ENCODE data around the gene GOLIM4.

GOLIM4 gene

DNA sequence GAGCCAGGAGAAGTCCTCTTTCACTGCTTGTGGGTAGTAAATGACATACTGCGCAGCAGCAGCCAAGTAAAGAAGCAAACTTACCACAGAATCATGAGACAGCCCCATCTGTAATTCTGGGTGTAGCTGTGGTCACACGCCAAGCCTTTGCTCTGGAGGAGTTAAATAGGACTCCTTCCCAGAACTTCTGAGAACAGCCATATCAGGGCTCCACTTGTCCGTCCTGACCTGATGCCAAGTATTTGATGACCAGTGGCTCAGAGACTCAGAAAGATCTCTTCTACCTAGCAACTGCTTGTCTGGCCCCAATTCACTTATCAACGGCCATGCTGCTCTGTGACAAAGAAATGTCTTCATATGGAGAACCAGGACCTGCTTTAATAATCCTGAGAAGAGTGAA is 20.6 kb upstream of the GOLIM4 start:
- H3K4me1 Mint-ChIP-seq, result no peaks in the 10 kb centered on the region
- DNase-seq (ENCODE audit: low spot score in 2 of 2), result no peak
- no peak overlapping the region for H3K27ac Mint-ChIP-seq

GRCh38 chr3:168113848-168114247 is 18.1 kb upstream of the GOLIM4 start:
- no peak for DNase-seq (ENCODE audit: low spot score in 2 of 2)
- no peak overlapping the region for H3K27ac Mint-ChIP-seq
- no peaks in the 10 kb centered on the region for H3K36me3 Mint-ChIP-seq
- H3K4me1 Mint-ChIP-seq, result no peaks in the 10 kb centered on the region
- no peak overlapping the region for H3K4me3 Mint-ChIP-seq
- ATAC-seq, result no peak
- no peaks in the 10 kb centered on the region for H3K9me3 Mint-ChIP-seq

More for the DNA sequence above, 20.6 kb upstream of the GOLIM4 start:
- H3K36me3 Mint-ChIP-seq, result no peaks in the 10 kb centered on the region
- no peaks in the 10 kb centered on the region for H3K9me3 Mint-ChIP-seq
- no peak for ATAC-seq
- no peak overlapping the region for H3K4me3 Mint-ChIP-seq

- Mint-ChIP-seq H3K36me3 (no peaks in the 10 kb centered on the region), H3K4me3 (no peak overlapping the region), H3K27ac (no peak overlapping the region), H3K9me3 (no peaks in the 10 kb centered on the region), H3K4me1 (no peaks in the 10 kb centered on the region)
- ATAC-seq (no peak), DNase-seq (ENCODE audit: low spot score in 2 of 2) (no peak)
Measured at GRCh38 chr3:168112894-168113293, 17.2 kb upstream of the GOLIM4 start.

DNA sequence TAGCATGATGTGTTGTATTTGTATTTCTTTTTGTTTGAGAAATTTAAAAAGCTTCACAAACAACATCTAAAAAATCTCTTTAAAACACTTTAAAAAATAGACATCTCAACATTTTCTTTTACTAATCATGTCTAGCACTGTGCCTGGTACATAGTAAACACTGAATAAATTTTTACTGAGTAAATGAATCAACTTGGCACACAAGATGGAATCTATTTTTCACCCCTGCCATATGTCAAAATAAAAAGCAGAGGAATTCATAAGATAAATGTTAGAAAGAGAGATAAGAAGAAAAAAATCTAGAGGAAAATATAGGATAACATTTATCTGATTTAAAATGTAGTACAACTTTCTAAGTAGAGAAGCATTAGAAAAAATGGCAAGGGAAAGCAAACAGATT is 8.6 kb upstream of the GOLIM4 start:
- peaks cover 4% of the 10 kb centered on the region for H3K9me3 Mint-ChIP-seq
- no peaks in the 10 kb centered on the region for H3K36me3 Mint-ChIP-seq
- DNase-seq (ENCODE audit: low spot score in 2 of 2), result no peak
- H3K4me3 Mint-ChIP-seq, result no peak overlapping the region
- H3K27ac Mint-ChIP-seq, result no peak overlapping the region
- no peaks in the 10 kb centered on the region for H3K4me1 Mint-ChIP-seq
- no peak for ATAC-seq

DNA sequence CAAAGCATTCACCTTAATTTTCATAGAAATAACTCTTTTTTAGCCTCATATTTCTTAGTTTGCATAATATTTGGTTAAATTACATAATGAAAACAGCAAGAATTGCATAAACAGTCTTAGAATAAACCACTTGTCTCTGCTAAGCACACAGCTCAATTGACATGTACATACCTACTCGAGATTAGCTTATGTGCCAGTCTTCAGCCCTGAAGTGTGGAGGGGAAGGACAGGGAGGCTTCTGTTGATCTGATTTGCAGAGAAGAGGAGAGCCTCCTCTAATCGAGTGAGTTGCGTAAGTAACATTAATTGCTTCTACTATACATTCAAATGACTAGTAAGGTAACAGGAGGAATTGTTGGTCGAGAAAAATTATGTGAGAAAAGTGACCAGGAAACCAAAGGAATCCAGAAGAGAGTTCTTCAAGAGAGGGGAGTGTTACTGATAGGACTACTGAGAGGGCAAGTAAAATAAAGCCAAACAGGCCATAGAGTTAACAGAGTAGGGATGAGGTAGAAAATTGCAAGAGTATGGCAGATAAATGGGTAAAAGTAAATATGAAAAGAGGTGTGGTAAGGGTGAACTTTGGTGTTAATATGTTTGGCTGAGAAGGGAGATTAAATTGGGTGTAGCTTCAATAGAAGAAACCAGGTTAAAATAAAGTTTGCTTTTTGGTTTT is 7.1 kb upstream of the GOLIM4 start:
- Mint-ChIP-seq H3K4me3 (no peak overlapping the region), H3K4me1 (no peaks in the 10 kb centered on the region), H3K27ac (no peak overlapping the region), H3K36me3 (no peaks in the 10 kb centered on the region), H3K9me3 (peaks cover 4% of the 10 kb centered on the region)
- no peak for DNase-seq (ENCODE audit: low spot score in 2 of 2)
- no peak for ATAC-seq

- Mint-ChIP-seq H3K4me3 (no peak overlapping the region), H3K9me3 (no peaks in the 10 kb centered on the region), H3K4me1 (no peaks in the 10 kb centered on the region), H3K27ac (no peak overlapping the region), H3K36me3 (no peaks in the 10 kb centered on the region)
- DNase-seq (ENCODE audit: low spot score in 2 of 2), result no peak
- no peak for ATAC-seq
Measured at GRCh38 chr3:168100777-168101492, 5.2 kb upstream of the GOLIM4 start.

DNA sequence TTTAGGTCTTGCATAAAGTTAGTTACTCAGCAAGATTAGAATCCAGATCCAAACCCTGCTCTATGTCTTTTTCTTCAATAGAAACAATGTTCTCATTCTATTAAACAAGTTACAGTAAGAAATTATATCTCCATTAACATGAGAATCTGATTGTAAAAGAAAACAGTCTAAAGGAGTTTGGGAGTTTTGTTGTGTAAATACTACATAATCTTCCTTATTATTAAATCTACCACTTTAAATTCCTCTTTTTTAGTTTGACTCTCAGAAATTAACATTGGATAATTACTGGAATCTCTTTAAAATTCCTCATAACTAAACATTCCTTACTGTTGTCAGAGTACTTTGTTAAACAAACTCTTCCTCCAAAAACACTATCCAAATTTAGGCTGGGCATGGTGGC is 1.7 kb upstream of the GOLIM4 start:
- H3K36me3 Mint-ChIP-seq, result no peaks in the 10 kb centered on the region
- no peaks in the 10 kb centered on the region for H3K9me3 Mint-ChIP-seq
- ATAC-seq (no peak), DNase-seq (ENCODE audit: low spot score in 2 of 2) (no peak)
- peaks cover 4% of the 10 kb centered on the region for H3K4me1 Mint-ChIP-seq
- no peak overlapping the region for H3K4me3 Mint-ChIP-seq
- no peak overlapping the region for H3K27ac Mint-ChIP-seq

DNA sequence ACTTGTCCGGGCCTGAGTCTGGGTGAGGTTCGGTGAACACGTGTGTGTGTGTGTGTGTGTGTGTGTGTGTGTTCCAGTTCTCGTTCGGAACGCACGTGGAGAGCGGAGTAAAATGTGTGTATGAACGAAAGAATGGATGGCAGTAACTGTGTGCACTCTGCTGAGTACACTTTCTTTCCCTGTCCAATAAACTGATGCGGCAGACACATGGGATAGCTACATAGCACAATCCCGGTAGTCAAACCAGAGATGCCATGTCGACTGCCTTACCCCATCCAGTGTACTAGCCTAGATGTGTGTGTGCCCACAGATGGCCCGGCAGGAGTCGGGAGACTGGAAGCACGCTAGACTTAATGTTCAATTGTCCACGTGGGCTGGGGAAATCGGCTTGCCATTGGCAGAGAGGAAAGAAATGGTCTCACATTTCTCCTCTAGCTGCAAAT is 507 bp upstream of the GOLIM4 start:
- peaks cover 4% of the 10 kb centered on the region for H3K4me1 Mint-ChIP-seq
- ATAC-seq, result peak; percentile 2
- H3K4me3 Mint-ChIP-seq, result peak overlapping the region; percentile 78
- H3K9me3 Mint-ChIP-seq, result no peaks in the 10 kb centered on the region
- no peaks in the 10 kb centered on the region for H3K36me3 Mint-ChIP-seq
- H3K27ac Mint-ChIP-seq, result peak overlapping the region; percentile 78
- DNase-seq (ENCODE audit: low spot score in 2 of 2), result peak; percentile 4 to 50

GRCh38 chr3:168094877-168095610 is 680 bp downstream of the GOLIM4 start:
- H3K9me3 Mint-ChIP-seq, result no peaks in the 10 kb centered on the region
- peaks cover 4% of the 10 kb centered on the region for H3K4me1 Mint-ChIP-seq
- H3K27ac Mint-ChIP-seq, result peak overlapping the region; percentile 78
- peak overlapping the region; percentile 78 for H3K4me3 Mint-ChIP-seq
- peak; percentile 24 to 65 for DNase-seq (ENCODE audit: low spot score in 2 of 2)
- peak; percentile 62 for ATAC-seq
- no peaks in the 10 kb centered on the region for H3K36me3 Mint-ChIP-seq

GRCh38 chr3:168094580-168094876 is 1.2 kb downstream of the GOLIM4 start:
- H3K27ac Mint-ChIP-seq, result peak overlapping the region; percentile 17
- no peak for DNase-seq (ENCODE audit: low spot score in 2 of 2)

DNA sequence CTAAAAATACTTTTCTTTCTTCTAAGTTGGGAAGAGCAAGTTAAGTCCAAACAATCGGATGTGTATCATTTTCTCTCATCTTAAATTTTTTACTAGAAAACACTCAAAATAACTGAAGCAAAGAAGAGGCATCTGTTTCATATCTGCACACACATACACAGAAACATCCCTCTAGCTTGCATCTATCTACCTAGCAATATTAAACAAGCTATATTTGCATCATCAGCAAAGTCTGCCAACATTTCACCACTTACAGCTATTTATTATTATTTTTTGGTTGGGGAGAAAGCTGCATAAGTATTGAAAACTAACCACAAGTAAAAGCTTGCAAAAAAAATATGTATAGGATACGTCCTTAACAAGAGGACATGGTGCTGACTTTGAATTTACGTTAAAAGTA is 1.9 kb downstream of the GOLIM4 start:
- DNase-seq (ENCODE audit: low spot score in 2 of 2), result no peak
- no peaks in the 10 kb centered on the region for H3K36me3 Mint-ChIP-seq
- H3K9me3 Mint-ChIP-seq, result no peaks in the 10 kb centered on the region
- no peak overlapping the region for H3K27ac Mint-ChIP-seq
- no peak for ATAC-seq
- H3K4me3 Mint-ChIP-seq, result peak overlapping the region; percentile 78
- peaks cover 5% of the 10 kb centered on the region for H3K4me1 Mint-ChIP-seq

More at GRCh38 chr3:168094580-168094876, 1.2 kb downstream of the GOLIM4 start:
- H3K4me3 Mint-ChIP-seq, result peak overlapping the region; percentile 78
- no peaks in the 10 kb centered on the region for H3K9me3 Mint-ChIP-seq
- H3K36me3 Mint-ChIP-seq, result no peaks in the 10 kb centered on the region
- ATAC-seq, result no peak
- peaks cover 4% of the 10 kb centered on the region for H3K4me1 Mint-ChIP-seq

DNA sequence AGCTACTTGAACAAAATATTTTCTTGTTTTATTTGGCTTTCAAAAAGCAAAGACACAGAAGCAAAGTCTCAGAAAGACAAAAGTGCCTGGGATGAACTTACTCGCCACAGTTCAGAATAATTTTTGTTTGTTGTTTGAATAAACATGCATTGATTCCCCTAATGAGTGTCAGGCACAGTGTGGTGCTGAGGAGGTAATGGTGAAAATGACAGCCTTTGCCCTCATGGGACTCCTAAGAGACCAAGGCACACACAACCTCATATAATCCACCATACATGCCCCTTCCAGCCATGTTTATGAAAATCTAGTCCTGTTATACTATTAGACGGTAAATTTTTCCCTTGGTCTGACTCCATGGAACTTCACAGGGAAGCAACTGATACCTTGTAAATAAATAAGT is 2.5 kb downstream of the GOLIM4 start:
- ATAC-seq, result no peak
- no peak overlapping the region for H3K27ac Mint-ChIP-seq
- peak overlapping the region; percentile 78 for H3K4me3 Mint-ChIP-seq
- peaks cover 11% of the 10 kb centered on the region for H3K4me1 Mint-ChIP-seq
- no peaks in the 10 kb centered on the region for H3K9me3 Mint-ChIP-seq
- DNase-seq (ENCODE audit: low spot score in 2 of 2), result no peak
- no peaks in the 10 kb centered on the region for H3K36me3 Mint-ChIP-seq

DNA sequence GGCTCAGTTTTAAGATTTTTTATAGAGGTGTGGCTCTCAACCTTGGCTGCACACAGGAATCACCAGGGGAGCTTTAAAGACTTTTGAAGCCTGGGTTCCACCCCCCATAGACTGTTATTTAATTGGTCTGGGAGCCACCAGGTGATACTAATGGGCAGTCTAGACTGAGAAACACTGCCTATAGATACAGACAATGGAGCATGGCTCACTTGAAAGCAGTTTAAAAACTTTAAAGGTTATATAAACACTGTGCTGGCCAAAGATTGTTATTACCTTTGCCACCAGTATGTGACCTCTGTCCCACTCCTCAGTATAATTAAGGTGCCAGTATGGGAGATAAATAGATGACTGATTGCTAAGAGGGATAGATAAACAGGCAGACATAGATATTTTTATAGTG is 3.8 kb downstream of the GOLIM4 start:
- H3K27ac Mint-ChIP-seq, result no peak overlapping the region
- DNase-seq (ENCODE audit: low spot score in 2 of 2), result no peak
- no peak overlapping the region for H3K4me3 Mint-ChIP-seq
- no peaks in the 10 kb centered on the region for H3K36me3 Mint-ChIP-seq
- ATAC-seq, result no peak
- H3K4me1 Mint-ChIP-seq, result peaks cover 12% of the 10 kb centered on the region
- H3K9me3 Mint-ChIP-seq, result no peaks in the 10 kb centered on the region

DNA sequence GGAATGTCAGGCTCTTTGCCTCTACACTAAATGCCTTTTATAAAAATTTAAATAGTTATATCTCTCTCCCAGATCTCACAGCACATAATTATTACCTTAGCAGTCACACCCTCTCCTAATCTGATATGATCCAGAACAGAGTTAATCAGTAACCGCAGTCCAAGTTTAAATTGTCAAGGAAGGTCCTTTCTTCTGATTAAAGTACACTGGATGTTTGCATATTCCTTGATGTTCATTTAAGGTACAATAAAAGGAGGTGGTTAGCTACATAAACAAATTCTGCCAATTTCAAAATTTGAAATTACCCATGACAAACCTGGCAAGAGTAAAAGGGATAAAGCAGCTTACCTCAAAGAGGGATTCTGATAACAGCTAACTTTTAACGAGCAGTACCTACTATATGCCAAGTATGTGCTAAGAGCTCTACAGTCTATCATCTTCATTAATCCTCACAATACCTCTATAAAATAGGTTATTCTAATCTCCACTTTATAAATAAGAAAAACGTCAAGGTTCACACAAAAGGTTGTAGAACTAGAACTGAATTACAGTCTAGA is 4.3 kb downstream of the GOLIM4 start:
- Mint-ChIP-seq H3K9me3 (no peaks in the 10 kb centered on the region), H3K27ac (no peak overlapping the region), H3K36me3 (no peaks in the 10 kb centered on the region), H3K4me1 (peaks cover 12% of the 10 kb centered on the region), H3K4me3 (no peak overlapping the region)
- ATAC-seq (no peak), DNase-seq (ENCODE audit: low spot score in 2 of 2) (no peak)

DNA sequence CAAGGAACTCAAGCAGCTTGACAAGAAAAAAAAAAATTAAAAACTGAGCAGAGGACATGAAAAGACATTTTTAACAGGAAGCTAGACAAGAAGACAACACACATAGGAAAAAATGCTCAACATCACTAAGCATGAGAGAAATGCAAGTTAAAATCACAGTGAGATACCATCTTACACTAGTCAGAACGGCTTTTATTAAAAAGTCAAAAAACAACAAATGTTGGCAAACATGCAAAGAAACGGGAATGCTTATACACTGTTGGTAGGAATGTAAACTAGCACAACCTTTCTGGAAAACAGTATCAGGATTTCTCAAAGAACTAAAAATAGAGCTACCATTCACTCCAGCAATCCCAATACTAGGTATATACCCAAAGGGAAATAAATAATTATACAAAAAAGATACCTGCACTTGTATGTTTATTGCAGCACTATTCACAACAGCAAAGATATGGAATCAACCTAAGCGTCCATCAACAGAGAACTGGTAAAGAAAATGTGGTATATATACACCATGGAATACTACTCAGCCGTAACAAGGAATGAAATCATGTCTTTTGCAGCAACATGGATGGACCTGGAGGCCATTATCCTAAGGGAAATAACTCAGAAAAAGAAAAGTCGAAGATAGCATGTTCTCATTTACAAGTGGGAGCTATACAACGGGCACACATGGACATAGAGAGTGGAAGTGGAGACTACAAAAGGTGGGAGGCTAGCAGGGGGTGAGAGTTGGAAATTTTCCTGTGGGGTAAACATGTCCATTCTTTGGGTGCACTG is 5.2 kb downstream of the GOLIM4 start:
- no peak overlapping the region for H3K27ac Mint-ChIP-seq
- no peak for DNase-seq (ENCODE audit: low spot score in 2 of 2)
- H3K9me3 Mint-ChIP-seq, result no peaks in the 10 kb centered on the region
- H3K4me3 Mint-ChIP-seq, result no peak overlapping the region
- H3K36me3 Mint-ChIP-seq, result no peaks in the 10 kb centered on the region
- H3K4me1 Mint-ChIP-seq, result peaks cover 12% of the 10 kb centered on the region
- ATAC-seq, result no peak

Data from stimulated activated effector memory CD8-positive, alpha-beta T cell treated with anti-CD3 and anti-CD28 coated beads, Interleukin-12 subunit alpha, Interleukin-12 subunit beta, amount 100 ng/mL, for 72 hours (primary cell).